ENCODE measurements around the gene FBXL16. TPM values are rescaled to one million over a fixed set of nuclear protein-coding genes. Genes with fewer than 3 reads are reported as not detected.

FBXL16 gene
- total and polyA plus RNA-seq, 9 of the 15 experiments (the other 6 are each of a cell fraction or from before 2014, with no cell fraction given): 0.21 to 8.2 (median 1.7) TPM

DNA sequence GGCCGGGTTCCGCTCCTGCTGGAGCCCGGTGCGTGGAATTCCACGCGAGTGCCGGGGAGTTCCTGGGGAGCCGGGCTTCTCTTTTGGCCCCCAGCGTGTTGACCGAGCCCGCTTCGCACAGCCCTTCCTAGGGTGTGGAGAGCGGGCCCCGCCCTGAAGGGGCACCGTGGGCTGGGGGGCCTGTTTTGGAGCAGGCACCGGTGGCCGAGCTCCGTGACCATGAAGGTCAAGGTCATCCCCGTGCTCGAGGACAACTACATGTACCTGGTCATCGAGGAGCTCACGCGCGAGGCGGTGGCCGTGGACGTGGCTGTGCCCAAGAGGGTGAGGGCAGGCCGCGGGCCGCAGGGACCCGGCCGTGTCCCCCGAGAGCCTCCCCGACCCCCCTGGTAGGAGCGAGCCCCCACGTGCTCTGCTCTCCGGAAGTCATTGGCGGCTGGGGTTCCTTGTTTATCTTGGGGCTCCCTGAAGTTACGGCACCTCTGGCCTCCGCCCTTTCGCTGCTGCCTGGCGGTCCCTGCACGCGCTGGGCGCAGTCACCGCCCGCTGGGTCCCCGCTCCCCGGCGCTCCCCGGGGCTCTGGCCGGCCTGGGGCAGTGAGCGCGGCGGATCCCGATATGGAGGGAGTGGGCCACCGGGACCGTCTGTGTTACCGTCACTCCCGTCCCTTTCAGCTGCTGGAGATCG lies 21.8 kb upstream of the FBXL16 start (continued):
- TF ChIP-seq ELF1 (tag; IDR thresholded peaks at IDR 0.05): no peak
- TF ChIP-seq ZNF507 (tag; conservative IDR thresholded peaks at IDR 0.05): no peak
- TF ChIP-seq, protein P1, sequence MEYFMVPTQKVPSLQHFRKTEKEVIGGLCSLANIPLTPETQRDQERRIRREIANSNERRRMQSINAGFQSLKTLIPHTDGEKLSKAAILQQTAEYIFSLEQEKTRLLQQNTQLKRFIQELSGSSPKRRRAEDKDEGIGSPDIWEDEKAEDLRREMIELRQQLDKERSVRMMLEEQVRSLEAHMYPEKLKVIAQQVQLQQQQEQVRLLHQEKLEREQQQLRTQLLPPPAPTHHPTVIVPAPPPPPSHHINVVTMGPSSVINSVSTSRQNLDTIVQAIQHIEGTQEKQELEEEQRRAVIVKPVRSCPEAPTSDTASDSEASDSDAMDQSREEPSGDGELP (CRISPR knock-in tag; IDR thresholded peaks at IDR 0.05; ENCODE audit: borderline replicate concordance): peak; percentile 59
- no peak for TF ChIP-seq HCFC1 (IDR thresholded peaks at IDR 0.05; ENCODE audit: low read depth, low read length)
- no peak for TF ChIP-seq YBX1 (IDR thresholded peaks at IDR 0.05)
- TF ChIP-seq SMAD4 (CRISPR knock-in tag; conservative IDR thresholded peaks at IDR 0.05): peak; percentile 46; the same call in 1 of the 2 replicates
- TF ChIP-seq STAG1 (CRISPR knock-in tag; IDR thresholded peaks at IDR 0.05; ENCODE audit: borderline replicate concordance): no peak
- no peak for TF ChIP-seq THRAP3 (IDR thresholded peaks at IDR 0.05; ENCODE audit: borderline replicate concordance)
- no peak for TF ChIP-seq BACH1 (tag; IDR thresholded peaks at IDR 0.05)
- no peak for TF ChIP-seq ETV6 (IDR thresholded peaks at IDR 0.05; ENCODE audit: borderline replicate concordance in 1 of 2, low read depth in 2 of 2, low read length in 1 of 2)
- no peak for TF ChIP-seq ETV6 (CRISPR knock-in tag; IDR thresholded peaks at IDR 0.05; ENCODE audit: borderline replicate concordance)
- no peak for TF ChIP-seq CBX1 (IDR thresholded peaks at IDR 0.05; ENCODE audit: low read depth)

Data from K562 (cell line).